HG03378 (cell line): Measurements from ENCODE around the gene HMCN2.

Source experiments
- ATAC-seq: cut with Tn5 transposase; IDR thresholded peaks from one replicate; pipeline ENCODE4 v1.9.1; 2021; ENCODE audit warnings: mild to moderate bottlenecking, moderate library complexity; ENCODE audit not compliant: unreplicated experiment

HMCN2 gene

GRCh38 chr9:130359819-130360218 lies 94.3 kb downstream of the HMCN2 start:
- no peak for ATAC-seq

DNA sequence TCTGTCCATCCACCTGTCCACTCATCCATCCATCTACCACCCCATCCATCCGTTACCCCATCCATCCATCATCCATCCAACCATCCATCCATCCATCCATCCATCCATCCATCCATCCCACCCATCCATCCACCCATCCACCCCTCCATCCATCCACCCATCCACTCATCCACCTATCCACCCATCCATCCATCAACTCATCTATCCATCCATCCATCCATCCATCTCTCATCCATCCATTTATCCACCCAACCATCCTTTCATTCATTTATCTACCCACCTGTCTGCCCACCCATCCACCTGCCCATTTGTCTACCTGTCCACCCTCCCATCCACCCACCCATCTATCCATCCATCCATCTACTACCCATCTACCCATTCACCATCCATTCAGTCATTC lies 95.1 kb downstream of the HMCN2 start:
- ATAC-seq: no peak

GRCh38 chr9:130361873-130362362 lies 96.4 kb downstream of the HMCN2 start:
- ATAC-seq: no peak

- no peak for ATAC-seq
These were observed 97.1 kb downstream of the HMCN2 start for GRCh38 chr9:130362691-130363090.

DNA sequence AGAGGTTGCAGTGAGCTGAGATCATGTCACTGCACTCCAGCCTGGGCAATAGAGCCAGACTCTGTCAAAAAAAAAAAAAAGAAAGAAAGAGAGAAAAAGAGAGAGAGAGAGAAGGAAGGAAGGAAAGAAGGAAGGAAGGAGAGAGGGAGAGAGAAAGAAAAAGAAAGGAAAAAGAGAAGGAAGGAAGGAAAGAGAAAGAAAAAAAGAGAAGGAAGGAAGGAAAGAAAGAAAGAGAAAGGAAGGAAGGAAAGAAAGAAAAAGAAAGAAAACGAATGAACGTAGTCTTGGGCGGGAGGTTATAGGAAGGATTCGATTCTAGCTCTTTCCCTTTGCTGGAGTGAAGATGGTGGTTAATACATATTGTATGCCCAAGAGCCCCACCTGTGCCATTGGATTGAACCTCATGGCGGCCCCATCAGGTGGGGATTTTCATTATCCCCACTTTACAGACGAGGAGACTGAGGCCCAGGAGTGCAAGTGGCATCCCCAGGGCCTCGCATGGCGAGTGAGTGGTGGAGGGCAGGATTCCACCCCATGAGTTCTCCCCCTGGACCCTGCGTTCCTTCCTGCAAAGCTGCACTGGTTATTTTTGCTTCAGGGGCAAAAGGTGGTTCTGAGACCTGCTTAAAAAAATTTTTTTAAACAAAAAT lies 98.3 kb downstream of the HMCN2 start:
- ATAC-seq: no peak

- no peak for ATAC-seq
These were observed 99.2 kb downstream of the HMCN2 start for GRCh38 chr9:130364619-130365322.

GRCh38 chr9:130365323-130365721 lies 99.8 kb downstream of the HMCN2 start:
- no peak for ATAC-seq

- no peak for ATAC-seq
These were observed 100.5 kb downstream of the HMCN2 start for GRCh38 chr9:130366072-130366471.

- ATAC-seq: no peak
These were observed 101.5 kb downstream of the HMCN2 start for GRCh38 chr9:130366888-130367550.

- ATAC-seq: no peak
These were observed 103.1 kb downstream of the HMCN2 start for GRCh38 chr9:130368631-130369103.

DNA sequence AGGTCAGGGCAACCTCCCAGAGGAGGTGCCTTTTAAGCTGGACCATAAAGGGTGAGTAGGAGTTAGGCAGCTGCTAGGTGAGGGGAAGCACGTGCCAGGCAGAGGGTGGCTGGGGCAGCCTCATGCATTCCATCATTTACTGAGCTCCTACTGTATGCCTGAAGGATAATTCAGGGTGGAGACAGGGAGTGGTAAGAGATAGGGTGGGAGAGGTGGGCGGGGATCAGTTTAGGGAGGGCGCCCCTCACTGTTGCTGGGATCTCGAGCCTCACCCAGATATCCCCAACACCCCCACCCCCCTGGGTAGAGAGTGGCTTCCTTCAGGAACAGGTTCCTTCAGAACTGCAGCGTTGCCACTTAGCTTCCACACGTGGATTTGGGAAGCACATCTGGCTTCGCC lies 104.7 kb downstream of the HMCN2 start:
- ATAC-seq: no peak

DNA sequence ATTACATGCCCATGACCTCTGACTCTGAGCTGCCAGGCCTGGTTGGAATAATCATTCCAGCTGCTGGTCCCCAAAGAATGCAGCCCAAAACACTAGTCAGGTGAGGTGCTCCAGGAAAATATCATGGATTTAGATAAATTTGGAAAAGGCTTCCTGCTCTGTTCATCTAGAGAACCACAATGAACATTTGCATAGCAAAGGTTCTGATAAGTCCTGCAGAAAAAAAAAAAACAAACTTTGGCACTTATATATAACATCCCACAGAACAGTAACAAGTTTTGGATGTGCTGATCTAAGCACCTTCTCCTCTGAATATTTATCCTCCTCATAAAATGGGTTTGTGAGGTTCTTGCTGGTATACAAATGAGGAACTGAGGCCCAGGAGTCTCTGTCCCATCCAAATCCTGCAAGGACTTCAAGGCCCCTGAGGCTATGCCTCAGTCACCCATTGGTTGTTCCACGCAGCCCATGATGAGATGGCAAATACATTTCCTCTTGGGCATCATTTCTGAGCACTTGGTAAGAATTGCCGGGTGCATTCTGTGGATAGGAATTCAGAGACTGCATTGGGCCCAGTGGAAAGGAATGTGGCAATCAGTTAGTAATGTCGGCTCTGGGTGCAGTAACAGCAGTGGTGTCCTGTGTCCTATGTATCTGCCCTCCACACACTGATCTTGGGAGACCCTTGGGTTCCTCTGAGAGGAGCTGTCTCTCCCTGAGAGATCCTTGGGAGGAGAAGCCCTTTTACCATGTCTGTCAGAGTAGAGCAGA lies 105.8 kb downstream of the HMCN2 start:
- ATAC-seq: no peak

- ATAC-seq: no peak
These were observed 106.5 kb downstream of the HMCN2 start for GRCh38 chr9:130372057-130372456.

- ATAC-seq: no peak
These were observed 108.2 kb downstream of the HMCN2 start for GRCh38 chr9:130373679-130374325.

- no peak for ATAC-seq
These were observed 112.1 kb downstream of the HMCN2 start for GRCh38 chr9:130377612-130378011.

GRCh38 chr9:130378875-130379648 lies 113.5 kb downstream of the HMCN2 start:
- no peak for ATAC-seq

GRCh38 chr9:130379649-130379970 lies 114.0 kb downstream of the HMCN2 start:
- no peak for ATAC-seq

GRCh38 chr9:130380920-130381469 lies 115.4 kb downstream of the HMCN2 start:
- no peak for ATAC-seq

- ATAC-seq: no peak
These were observed 116.1 kb downstream of the HMCN2 start for GRCh38 chr9:130381660-130382059.

GRCh38 chr9:130382096-130382495 lies 116.5 kb downstream of the HMCN2 start:
- no peak for ATAC-seq
